Keratinocyte (primary cell): Measurements from ENCODE around the gene AADACL2. TPM values are rescaled to one million over a fixed set of nuclear protein-coding genes. Genes with fewer than 3 reads are reported as not detected.

ENCODE experiments used
- DNase-seq: peaks from one replicate; pipeline ENCODE4 v3.0.0-alpha.2; 2011; ENCODE audit warnings: low read depth, missing footprints, low spot score
- FAIRE-seq: peaks from 2 replicates; lab custom pipeline; 2011; peaks lifted over from hg19 to GRCh38; lab: Jason Lieb, UNC
- H2AFZ ChIP-seq: 2 replicates; pipeline ENCODE4 v1.6.0; 2012; ENCODE audit warnings: low read length, control low read depth, inconsistent platforms; ENCODE audit not compliant: control insufficient read depth
- H3K27ac ChIP-seq: 2 replicates; pipeline ENCODE4 v1.5.1; 2011; ENCODE audit warnings: low read length; ENCODE audit not compliant: control insufficient read depth, insufficient read depth
- H3K27me3 ChIP-seq: 3 replicates; pipeline ENCODE4 v1.6.0; 2011; ENCODE audit warnings: low read length; ENCODE audit not compliant: control insufficient read depth, insufficient read depth; ENCODE audit errors: extremely low read depth
- H3K36me3 ChIP-seq, 2 experiments: 2 replicates in 1 of 2; 3 replicates in 1 of 2; pipeline ENCODE4 v1.5.1; 2011; ENCODE audit warnings: low read length in 2 of 2, mild to moderate bottlenecking in 1 of 2; ENCODE audit not compliant: control insufficient read depth in 2 of 2, insufficient read depth in 2 of 2; ENCODE audit errors: extremely low read depth in 1 of 2
- H3K4me1 ChIP-seq: 3 replicates; pipeline ENCODE4 v1.5.1; 2011; ENCODE audit warnings: low read length; ENCODE audit not compliant: control insufficient read depth, insufficient read depth; ENCODE audit errors: extremely low read depth
- H3K4me2 ChIP-seq: 3 replicates; pipeline ENCODE4 v1.6.0; 2011; ENCODE audit warnings: low read depth, low read length; ENCODE audit not compliant: control insufficient read depth, insufficient read depth; ENCODE audit errors: extremely low read depth
- H3K4me3 ChIP-seq, 3 experiments: fragments of 200-600 bp in 1 of 3; sonication (generic) in 1 of 3; 2 replicates in 2 of 3; 3 replicates in 1 of 3; pipeline ENCODE4 v1.5.1; 2011 to 2016; ENCODE audit warnings: low read length in 3 of 3, mild to moderate bottlenecking in 3 of 3, control low read depth in 2 of 3, inconsistent platforms in 1 of 3, low read depth in 1 of 3, mixed read lengths in 1 of 3, mixed run types in 1 of 3, moderate library complexity in 1 of 3; ENCODE audit not compliant: control insufficient read depth in 2 of 3, insufficient read depth in 2 of 3; ENCODE audit errors: extremely low read depth in 1 of 3
- H3K79me2 ChIP-seq: 2 replicates; pipeline ENCODE4 v1.6.0; 2012; ENCODE audit warnings: low read length; ENCODE audit not compliant: control insufficient read depth, insufficient read depth
- H3K9ac ChIP-seq: 3 replicates; pipeline ENCODE4 v1.6.0; 2011; ENCODE audit warnings: low read length; ENCODE audit not compliant: control insufficient read depth, insufficient read depth; ENCODE audit errors: extremely low read depth
- H3K9me1 ChIP-seq: 3 replicates; pipeline ENCODE4 v1.6.0; 2011; ENCODE audit warnings: low read length; ENCODE audit not compliant: control insufficient read depth, insufficient read depth; ENCODE audit errors: extremely low read depth
- H3K9me3 ChIP-seq: 2 replicates; pipeline ENCODE4 v1.5.1; 2012; ENCODE audit warnings: low read depth, low read length; ENCODE audit not compliant: control insufficient read depth
- H4K20me1 ChIP-seq: 3 replicates; pipeline ENCODE4 v1.6.0; 2011; ENCODE audit warnings: low read length; ENCODE audit not compliant: control insufficient read depth, insufficient read depth; ENCODE audit errors: extremely low read depth
- CTCF ChIP-seq, 3 experiments: IDR thresholded peaks in 1 of 3; conservative IDR thresholded peaks in 1 of 3; optimal IDR thresholded peaks in 1 of 3; 2 replicates in 2 of 3; 3 replicates in 1 of 3; pipeline versions ENCODE3 to v1.5.1; 2011; ENCODE audit warnings: low read length in 3 of 3, mild to moderate bottlenecking in 3 of 3, moderate library complexity in 2 of 3, control low read depth in 1 of 3, inconsistent platforms in 1 of 3; ENCODE audit not compliant: insufficient read depth in 2 of 3; ENCODE audit errors: extremely low read depth in 1 of 3
- EZH2 ChIP-seq: IDR thresholded peaks from one replicate; pipeline ENCODE4 v1.6.1; 2012; ENCODE audit warnings: inconsistent platforms, mild to moderate bottlenecking, low read length, moderate library complexity
- dilution Hi-C: fragments of 300-500 bp; cut with MboI; formaldehyde crosslinking; loops from one replicate; pipeline ENCODE4 v1.7.0; 2020; ENCODE audit warnings: low sequenced_read_pairs; ENCODE audit not compliant: extremely low pct_ligation_motif_present
- polyA plus RNA-seq, 5 experiments: library from polyadenylated mRNA; depleted of rRNA in 3 of 5; stranded (reverse) in 3 of 5; stranded (forward) in 1 of 5; unstranded in 1 of 5; fragments of >200 nt; gene quantifications; 1 replicate in 1 of 5; 2 replicates in 3 of 5; 3 replicates in 1 of 5; pipeline versions ENCODE4 v1.2.1 to v1.2.3, GENCODE V29; 2011 to 2012; ENCODE audit warnings: missing spikeins in 2 of 5, low read depth in 1 of 5, low replicate concordance in 1 of 5

The AADACL2 gene
- polyA plus RNA-seq, 1 donor (not counting 4 experiments of a cell fraction or from before 2014, with no cell fraction given) = 0.38 TPM

DNA sequence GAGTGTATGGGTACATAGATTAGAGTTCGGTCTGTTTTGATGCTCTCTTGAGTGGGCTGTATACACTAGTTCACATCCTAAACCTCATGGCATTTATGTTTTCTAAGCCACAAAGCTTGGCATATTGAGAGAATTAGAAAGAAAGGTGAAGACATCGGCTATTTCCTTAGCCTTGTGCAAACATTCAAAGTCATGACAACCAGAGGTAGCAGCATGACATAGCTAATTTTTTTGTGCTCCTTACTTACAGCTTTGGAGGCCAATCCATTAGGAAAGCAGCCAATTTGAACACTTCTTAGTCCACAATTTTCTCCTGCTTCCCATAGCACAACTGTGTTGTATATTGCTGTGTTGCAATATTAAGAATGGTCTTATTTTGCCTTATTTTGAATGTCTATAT lies 58.7 kb downstream of the AADACL2 start:
- H3K4me3 ChIP-seq = no peak overlapping the region
- no peak overlapping the region for H3K4me2 ChIP-seq
- no peaks in the 10 kb centered on the region for H3K9me3 ChIP-seq
- H3K4me1 ChIP-seq = peaks cover 4% of the 10 kb centered on the region
- no peak overlapping the region for H3K9ac ChIP-seq
- H2AFZ ChIP-seq = no peak overlapping the region
- no peak overlapping the region for H3K27ac ChIP-seq
- H3K27me3 ChIP-seq = no peaks in the 10 kb centered on the region
- dilution Hi-C loops = no loop called here
- DNase-seq (no peak), FAIRE-seq (no peak)
- no peaks in the 10 kb centered on the region for H3K79me2 ChIP-seq
- H4K20me1 ChIP-seq = no peaks in the 10 kb centered on the region
- H3K36me3 ChIP-seq = no peaks in the 10 kb centered on the region
- H3K9me1 ChIP-seq = no peaks in the 10 kb centered on the region
- TF ChIP-seq EZH2 (no peak), CTCF (optimal IDR thresholded peaks at IDR 0.05 in 1 of 3, IDR thresholded peaks at IDR 0.05 in 1 of 3, conservative IDR thresholded peaks at IDR 0.05 in 1 of 3; ENCODE audit: extremely low read depth in 1 of 3, insufficient read depth in 2 of 3, low read length in 3 of 3) (no peak)

DNA sequence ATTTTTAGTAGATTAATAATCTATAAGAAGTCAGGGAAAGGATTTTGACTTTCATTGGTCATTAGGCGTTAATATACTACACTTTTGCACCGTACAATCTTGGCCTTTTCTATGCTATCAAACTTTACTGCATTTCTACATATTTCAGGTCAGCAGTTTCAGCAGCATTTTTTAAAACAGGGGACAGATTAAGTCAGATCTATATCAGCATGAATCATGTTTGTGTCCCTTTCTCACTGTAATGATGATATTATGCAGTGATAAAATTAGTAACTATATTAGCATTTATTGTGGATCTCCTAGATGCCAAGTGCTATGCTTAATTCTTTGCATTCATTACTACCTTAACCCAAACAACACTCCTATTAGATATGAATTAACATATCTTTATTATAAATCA lies 59.9 kb downstream of the AADACL2 start:
- FAIRE-seq (no peak), DNase-seq (no peak)
- Histone ChIP-seq H2AFZ (no peak overlapping the region), H3K36me3 (no peaks in the 10 kb centered on the region), H4K20me1 (no peaks in the 10 kb centered on the region), H3K9me3 (no peaks in the 10 kb centered on the region), H3K79me2 (no peaks in the 10 kb centered on the region), H3K4me1 (peaks cover 4% of the 10 kb centered on the region), H3K9ac (no peak overlapping the region), H3K4me2 (no peak overlapping the region), H3K4me3 (no peak overlapping the region), H3K27me3 (no peaks in the 10 kb centered on the region), H3K27ac (no peak overlapping the region), H3K9me1 (no peaks in the 10 kb centered on the region)
- dilution Hi-C loops = no loop called here
- TF ChIP-seq CTCF (optimal IDR thresholded peaks at IDR 0.05 in 1 of 3, IDR thresholded peaks at IDR 0.05 in 1 of 3, conservative IDR thresholded peaks at IDR 0.05 in 1 of 3; ENCODE audit: extremely low read depth in 1 of 3, insufficient read depth in 2 of 3, low read length in 3 of 3) = no peak
- TF ChIP-seq EZH2 = no peak
